COLO829 (cell line): ENCODE data around the gene F8.
A peak's percentile ranks its signal among the peaks of the same experiment; 100 is the strongest.
"Not testable (repeated sequence)": the region's sequence is repeated elsewhere in the genome, so short reads cannot be mapped to it uniquely, and the experiment has no call there.

Source experiments
- DNase-seq: peaks from one replicate; pipeline ENCODE4 v3.0.0; 2012; ENCODE audit warnings: low spot score

The F8 gene

DNA sequence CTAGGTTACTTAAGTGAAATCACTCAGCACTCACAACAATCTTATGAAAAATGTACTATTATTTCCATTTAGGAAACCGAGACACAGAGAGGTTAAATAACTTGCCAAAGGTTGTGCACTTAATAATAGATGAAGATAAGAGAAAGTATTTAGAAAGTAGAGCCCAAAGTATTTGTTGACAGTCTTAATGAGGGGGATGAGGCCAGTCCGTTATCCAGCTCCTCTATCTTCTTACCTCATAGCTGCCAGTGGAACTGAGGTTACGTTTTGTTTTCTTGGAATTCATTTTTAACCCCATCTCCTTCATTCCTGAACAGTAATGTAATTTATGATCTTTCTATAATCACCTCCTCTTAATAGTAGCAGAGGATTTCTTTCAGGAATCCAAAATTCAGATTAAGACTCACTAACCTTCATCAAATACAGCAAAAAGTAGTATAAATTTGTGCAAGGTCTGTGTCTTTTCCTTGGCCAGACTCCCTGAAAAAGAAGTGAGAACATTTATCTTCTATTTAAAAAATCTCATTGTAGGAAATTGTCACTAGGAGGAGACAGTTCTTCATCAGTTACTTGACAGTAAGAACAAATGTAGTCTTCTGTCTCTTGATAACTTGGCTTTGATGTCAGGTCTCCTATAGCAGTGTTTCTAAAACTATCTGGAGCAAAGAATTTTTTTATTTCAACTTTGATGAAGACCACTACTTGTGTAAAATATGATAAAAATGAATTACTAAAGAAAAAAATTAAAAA is 35.5 kb downstream of the F8 start:
- no peak for DNase-seq

DNA sequence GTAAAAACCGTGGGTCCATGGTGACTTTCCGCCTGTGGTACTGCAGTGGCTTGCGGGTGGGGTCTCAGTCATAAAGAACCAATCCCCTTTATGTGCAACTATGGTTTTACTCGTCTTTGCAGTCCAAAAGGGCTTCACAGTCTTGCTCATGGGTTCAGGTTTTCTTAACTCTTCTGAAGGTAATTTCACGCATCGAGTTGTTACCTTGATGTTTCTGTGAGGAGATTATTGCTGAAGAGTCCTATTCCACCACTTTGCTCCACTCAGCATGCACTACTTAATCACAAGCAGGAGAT is 41.5 kb downstream of the F8 start:
- DNase-seq, result no peak

DNA sequence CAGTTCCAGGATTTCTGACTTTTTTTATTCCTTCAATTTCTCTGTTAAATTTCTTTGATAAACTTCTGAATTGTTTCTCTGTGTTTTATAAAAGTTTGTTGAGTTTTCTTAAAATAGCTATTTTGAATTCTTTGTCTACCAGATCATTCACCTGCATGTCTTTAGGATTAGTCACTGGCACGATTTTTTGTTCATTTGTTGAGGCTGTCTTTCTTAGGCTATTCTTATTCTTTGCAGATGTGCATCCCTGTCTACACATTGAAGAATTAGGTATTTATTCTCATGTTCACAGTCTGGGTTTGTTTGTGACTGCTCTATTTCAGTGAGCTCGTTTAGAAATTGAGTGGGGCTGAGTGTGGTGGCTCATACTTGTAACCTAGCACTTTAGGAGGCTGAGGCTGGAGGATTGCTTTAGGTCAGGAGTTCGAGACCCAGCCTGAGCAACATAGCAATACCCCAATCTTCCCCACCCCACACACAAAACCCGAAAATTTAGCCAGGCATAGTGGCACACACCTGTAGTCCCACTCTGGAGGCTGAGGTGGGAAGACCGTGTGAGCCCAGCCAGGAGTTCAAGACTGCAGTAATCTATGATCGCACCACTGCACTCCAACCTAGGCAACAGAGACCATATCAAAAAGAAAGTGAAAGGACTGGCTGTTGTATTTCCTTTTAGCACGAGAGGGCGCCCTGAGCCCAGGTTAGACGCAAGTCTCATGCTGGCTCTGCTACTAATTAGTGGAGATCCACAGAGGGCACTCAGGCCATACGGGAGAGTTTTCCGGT is 42.0 kb downstream of the F8 start:
- peak; percentile 47 for DNase-seq

DNA sequence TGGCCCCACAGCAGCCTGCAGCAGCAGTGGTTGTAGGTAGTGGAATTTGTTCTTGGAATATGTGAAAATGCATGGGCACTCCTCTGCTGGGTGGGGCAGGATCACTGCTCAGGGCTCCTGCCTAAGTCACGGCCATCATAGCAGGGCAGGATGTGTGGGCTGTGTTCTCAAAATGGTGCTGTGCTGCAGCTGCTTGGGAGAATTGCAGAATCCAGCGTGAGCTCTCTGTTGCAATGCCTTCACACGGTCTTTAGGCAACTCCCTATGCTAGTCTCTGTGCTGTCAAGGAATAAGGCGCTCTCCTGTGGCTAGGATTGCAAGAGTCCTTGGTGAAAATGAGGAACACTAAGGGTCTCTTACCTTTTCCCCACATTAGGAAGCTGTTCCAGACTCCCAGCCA is 42.9 kb downstream of the F8 start:
- no peak for DNase-seq

DNA sequence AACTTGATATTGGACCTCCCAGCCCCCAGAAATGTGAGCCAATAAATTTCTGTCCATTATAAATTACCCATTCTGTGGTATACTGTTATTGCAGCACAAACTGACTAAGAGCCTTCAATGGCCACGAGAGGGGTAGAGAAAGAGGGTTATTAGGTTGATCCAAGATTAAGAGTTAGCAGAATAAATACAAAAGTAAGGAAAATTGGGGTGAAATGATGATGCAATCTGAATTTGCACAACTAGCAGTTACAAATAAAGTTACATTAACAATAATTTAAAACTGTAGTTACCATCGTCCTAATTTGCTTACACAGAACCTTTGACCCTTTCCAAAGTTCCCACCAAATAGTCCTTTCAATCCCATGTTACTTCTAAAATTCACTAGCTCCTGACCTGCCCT is 54.2 kb downstream of the F8 start:
- DNase-seq, result no peak

DNA sequence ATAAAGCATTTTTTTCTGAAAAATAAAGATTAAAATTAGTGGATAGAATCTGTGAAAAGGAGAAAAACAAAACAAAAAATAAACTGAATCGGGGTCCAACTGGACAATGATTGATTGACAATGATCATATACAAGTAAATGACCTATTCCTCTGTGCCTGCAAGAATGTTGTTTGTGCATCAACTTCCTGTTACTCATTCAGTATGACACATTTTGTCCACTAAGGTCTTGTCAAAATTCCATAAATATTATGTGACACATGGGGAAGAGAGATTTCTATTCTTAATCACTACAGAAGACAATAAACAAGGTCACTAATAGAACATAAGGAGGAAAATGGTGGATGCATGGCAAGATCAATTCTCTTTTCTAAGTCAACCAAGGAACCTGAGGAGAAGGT is 54.9 kb downstream of the F8 start:
- peak; percentile 16 for DNase-seq

DNA sequence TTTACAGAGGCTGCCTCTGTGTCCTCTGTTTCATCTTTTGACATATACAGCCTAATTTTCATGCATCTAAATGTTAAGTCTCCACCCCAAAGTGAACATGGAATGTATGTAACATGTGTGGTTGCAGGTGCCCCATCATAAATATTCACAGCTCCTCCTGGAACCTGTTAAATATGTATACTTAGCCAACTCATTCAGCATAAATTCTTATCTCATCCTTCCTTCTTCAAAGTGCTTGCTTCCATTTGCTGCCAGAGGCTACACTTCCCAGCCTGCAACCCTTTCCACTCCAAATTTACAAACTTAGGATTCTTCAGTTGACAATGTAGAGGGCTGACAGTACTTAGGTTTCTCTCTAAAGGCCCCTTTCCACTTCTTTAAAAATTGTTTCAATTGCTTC is 60.6 kb downstream of the F8 start:
- no peak for DNase-seq

DNA sequence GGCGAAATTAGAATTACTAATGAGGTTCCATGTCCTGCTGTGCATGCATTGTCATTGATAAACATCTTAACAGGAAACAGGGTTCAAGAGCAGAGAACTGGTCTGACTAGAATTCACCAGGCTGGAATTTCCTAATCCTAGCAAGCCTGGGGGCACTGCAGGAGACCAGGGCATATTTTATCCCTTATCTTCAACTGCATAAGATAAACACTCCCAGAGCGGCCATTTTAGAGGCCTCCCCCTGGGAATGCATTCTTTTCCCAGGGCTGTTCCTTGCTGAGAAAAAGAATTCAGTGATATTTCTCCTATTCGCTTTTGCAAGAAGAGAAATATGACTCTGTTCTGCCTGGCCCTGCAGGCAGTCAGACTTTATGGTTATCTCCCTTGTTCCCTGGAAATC is 66.7 kb downstream of the F8 start:
- DNase-seq, result not testable (repeated sequence)

DNA sequence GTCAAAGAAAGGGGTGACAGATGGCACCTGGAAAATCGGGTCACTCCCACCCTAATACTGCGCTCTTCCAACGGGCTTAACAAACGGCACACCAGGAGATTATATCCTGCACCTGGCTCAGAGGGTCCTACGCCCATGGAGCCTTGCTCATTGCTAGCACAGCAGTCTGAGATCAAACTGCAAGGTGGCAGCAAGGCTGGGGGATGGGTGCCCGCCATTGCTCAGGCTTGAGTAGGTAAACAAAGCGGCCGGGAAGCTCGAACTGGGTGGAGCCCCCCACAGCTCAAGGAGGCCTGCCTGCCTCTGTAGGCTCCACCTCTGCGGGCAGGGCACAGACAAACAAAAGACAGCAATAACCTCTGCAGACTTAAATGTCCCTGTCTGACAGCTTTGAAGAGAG is 83.3 kb downstream of the F8 start:
- DNase-seq, result not testable (repeated sequence)

DNA sequence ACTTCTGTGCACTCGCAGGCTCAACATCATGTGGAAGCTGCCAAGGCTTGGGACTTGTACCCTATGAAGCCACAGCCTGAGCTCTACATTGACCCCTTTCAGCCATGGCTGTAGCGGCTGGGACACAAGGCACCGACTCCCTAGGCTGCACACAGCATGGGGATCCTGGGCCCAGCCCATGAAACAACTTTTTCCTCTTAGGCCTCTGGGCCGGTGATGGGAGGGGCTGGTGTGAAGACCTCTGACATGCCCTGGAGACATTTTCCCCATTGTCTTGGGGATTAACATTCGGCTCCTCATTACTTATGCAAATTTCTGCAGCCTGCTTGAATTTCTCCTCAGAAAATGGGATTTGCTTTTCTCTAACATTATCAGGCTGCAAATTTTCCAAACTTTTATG is 97.8 kb downstream of the F8 start:
- DNase-seq, result not testable (repeated sequence)

DNA sequence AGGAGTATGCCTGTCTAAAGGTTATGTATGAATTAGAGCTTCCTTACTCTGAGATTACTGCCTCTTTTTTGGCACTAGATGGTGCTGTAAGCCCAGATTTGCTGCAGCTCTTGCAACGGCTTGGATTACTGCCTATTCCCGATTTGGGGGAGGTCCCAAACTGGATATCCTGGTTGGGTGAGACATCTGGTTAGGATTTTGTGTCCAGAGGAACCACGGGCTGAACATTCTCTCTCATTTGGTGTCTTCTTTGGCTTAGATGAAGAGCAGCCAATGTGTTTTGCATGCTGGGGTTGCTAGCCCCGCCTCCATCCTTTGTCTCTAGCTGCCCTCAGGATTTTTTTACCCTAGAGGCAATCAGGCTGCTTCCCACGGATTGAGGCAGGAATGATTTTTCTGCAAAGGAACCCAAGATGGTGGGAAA is 104.5 kb downstream of the F8 start:
- peak; percentile 57 for DNase-seq

DNA sequence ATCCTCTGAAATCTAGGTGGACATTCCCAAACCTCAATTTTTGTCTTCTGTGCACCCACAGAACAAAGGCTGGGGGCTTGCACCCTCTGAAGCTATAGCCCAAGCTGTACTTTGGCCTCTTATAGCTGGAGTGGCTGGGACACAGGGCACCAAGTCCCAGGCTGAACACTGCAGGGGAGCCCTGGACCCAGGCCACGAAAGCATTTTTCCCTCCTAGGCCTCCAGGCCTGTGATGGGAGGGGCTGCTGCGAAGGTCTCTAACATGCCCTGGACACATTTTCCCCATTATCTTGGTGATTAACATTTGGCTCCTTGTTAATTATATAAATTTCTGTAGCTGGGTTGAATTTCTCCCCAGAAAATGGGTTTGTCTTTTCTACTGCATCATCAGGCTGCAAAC is 108.5 kb downstream of the F8 start:
- no peak for DNase-seq

DNA sequence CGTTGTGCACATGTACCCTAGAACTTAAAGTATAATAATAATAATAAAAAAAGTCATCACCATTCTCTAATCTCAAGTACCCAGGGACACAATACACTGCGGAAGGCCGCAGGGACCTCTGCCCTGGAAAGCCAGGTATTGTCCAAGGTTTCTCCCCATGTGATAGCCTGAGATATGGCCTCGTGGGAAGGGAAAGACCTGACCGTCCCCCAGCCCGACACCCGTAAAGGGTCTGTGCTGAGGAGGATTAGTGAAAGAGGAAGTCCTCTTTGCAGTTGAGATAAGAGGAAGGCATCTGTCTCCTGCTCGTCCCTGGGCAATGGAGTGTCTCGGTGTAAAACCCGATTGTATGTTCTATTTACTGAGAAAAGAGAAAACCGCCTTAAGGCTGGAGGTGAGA is 112.0 kb downstream of the F8 start:
- not testable (repeated sequence) for DNase-seq

DNA sequence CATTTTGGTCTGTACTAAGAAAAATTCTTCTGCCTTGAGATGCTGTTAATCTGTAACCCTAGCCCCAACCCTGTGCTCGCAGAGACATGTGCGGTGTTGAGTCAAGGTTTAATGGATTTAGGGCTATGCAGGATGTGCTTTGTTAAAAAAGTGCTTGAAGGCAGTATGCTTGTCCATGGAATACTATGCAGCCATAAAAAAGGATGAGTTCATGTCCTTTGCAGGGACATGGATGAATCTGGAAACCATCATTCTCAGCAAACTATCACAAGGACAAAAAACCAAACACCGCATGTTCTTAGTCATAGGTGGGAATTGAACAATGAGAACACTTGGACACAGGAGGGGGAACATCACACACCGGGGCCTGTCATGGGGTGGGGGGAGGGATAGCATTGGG is 112.5 kb downstream of the F8 start:
- not testable (repeated sequence) for DNase-seq

DNA sequence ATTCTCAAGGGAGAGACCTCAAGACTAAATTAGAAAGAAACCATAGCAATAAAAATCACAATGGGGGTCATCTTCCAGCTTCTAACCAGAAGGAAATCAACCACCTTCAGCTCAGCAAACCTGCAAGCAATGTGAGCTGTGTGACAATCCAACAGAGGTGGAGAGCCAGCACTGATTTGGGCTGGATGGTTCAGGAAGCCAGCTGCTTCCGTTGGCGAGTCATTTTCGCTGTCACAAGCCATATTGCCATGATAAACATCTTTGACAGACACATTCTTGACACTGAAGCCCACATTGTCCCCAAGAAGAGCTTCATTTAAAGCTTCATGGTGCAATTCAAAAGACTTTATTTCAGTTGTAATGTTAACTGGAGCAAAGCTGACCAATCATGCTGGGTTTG is 113.7 kb downstream of the F8 start:
- no peak for DNase-seq

DNA sequence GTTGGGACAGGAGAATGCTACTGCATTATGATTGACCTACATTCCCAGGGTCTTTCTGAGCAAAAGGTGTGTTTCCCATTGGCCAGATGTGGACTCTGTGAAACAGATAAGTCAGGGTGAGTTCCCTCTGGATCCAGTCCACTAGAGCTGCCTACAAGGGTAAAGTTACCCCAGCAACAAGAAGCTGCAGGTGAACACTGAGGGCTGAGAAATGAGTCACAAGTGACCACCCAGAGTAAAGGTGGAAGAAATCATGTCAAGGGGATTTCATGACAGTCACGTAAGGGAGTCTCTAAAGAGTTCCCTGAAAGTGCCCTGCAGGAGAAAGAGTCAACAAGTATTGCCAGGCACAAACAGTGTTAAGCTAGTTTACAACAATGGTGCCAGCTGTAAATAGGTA is 120.1 kb downstream of the F8 start:
- DNase-seq, result no peak

DNA sequence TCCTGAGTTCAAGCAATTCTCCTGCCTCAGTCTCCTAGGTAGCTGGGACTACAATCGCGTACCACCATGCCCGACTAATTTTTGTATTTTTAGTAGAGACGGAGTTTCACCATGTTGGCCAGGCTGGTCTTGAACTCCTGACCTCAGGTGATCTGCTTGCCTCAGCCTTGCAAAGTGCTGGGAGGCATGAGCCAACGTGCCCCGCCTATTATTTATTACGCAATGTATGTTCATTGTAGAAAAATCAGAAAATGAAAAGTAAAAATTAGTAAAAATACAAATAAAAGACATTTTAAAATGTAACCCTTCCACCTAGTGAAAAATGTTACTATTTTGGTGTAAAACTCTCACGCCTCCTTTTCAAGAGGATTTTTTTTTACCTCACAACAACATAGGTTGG is 122.2 kb downstream of the F8 start:
- DNase-seq, result no peak

DNA sequence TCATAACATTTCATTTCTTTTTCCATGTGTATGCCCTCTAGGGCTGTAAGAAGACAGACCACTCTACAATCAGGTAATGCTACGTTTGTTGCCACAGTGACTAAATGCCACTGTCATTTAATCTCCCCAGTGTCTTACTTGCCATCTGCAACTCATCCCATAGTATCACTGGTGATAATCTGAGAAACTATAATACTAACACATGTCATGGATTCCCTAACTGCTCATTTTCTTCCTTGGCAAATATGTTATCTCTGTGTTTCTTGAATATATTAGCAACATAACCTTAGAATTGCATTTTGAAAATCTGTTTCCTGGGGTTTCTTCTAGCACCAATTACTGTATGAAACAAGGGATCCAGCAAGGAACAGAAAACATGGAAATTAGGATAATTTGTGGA is 130.2 kb downstream of the F8 start:
- DNase-seq, result no peak

DNA sequence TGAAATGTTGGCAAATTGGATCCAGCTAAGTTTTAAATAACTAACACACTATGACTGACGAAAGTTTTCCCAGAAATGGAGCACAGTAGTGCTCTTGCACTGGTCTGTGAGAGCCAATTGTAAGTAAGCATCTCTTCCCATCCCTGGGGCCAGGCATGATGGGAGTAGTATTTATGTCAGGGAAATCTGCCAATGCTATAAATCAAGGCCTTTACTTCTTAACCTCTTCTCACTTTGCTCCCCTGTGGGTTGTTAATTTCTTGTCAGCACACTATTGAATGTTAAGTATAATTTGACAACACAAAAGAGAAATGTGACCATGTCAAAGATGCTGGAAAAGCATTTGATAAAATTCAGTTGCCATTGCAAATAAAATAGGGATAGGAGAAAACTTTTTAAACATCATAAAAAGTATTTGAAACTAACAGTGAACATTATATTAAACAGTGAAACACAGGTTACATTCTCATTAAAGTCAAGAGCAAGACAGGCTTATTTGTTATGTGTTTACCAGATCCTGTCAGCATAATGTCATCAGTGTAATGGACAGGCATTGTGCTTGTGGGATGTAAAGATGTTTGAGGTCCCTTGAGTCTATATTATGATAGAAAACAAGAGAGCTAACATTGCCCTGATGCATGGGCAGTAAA is 131.4 kb downstream of the F8 start:
- DNase-seq, result no peak

DNA sequence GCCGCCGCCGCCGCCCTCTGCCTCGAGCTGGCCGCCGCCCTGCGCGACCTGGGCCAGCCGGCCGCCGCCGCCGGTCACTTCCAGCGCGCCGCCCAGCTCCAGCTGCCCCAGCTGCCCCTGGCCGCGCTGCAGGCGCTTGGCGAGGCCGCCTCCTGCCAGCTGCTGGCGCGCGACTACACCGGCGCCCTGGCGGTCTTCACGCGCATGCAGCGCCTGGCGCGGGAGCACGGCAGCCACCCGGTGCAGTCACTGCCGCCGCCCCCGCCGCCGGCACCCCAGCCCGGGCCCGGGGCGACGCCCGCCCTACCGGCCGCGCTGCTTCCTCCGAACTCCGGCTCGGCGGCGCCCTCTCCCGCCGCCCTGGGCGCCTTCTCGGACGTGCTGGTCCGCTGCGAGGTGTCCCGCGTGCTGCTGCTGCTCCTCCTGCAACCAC is 135.7 kb downstream of the F8 start:
- not testable (repeated sequence) for DNase-seq

DNA sequence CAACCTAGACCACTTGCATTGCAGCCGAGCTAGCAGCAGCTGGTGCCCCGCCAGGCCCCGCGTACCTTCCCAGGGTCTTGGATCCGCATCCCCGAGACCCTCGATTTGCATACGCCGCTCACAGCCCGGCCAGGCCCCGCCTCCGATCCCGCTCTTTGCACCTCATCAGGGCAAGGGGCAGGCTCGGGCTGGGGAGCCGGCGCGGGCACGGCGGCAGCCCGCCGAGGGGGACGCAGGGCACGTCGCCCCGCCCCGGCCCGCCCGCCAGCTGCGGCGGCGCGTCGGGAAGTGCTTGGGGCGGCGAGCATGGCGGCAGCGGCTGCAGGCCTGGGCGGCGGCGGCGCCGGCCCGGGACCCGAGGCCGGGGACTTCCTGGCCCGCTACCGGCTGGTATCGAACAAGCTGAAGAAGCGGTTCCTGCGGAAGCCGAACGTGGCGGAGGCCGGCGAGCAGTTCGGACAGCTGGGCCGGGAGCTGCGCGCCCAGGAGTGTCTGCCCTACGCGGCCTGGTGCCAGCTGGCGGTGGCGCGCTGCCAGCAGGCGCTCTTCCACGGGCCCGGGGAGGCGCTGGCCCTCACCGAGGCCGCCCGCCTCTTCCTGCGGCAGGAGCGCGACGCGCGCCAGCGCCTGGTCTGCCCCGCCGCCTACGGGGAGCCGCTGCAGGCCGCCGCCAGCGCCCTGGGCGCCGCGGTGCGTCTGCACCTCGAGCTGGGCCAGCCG is 136.3 kb downstream of the F8 start, which contains the start of gene F8A1:
Gene F8A1 (plus strand): TSS at position 287 of the 720 bp plus-strand sequence. CDS start 20 bp downstream, at position 307.
- DNase-seq, result not testable (repeated sequence)

DNA sequence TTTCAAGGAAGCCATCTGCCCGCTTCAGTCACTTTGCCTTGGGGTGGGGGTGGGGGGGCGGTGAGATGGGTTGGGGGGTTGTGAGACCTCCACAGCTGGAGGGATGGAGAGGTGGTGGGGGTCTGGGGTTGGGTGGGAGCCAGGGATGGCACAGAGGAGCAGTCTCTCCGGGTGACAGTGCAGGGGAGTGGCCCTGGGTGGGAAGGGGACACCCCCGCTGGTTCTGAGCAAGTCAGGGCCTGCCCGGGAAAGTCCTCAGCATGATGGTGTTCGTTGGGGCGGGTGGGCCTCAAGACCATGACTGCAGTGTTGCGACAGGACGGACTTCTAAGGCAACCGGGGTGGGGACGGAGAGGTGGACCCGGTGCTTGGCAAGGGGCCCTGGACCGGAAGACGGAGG is 137.0 kb downstream of the F8 start:
- DNase-seq, result not testable (repeated sequence)
